Kidney (tissue), 14 donors: Measurements from ENCODE around the gene KRTAP3-2. TPM values are rescaled to one million over a fixed set of nuclear protein-coding genes. Genes with fewer than 3 reads are reported as not detected.

Experiments
- DNase-seq, 5 donors: peaks; one replicate each; pipeline ENCODE4 v3.0.0-alpha.2; 2013 to 2020
- FAIRE-seq: peaks from 2 replicates; lab custom pipeline; 2012; peaks lifted over from hg19 to GRCh38; lab: Jason Lieb, UNC
- H3K27ac ChIP-seq, 2 donors: one replicate each; pipeline ENCODE4 v1.7.0; 2013; ENCODE audit warnings: low read depth in 2 of 2, low read length in 2 of 2, inconsistent platforms in 1 of 2
- H3K27me3 ChIP-seq: one replicate; pipeline ENCODE4 v1.7.1; 2013; ENCODE audit warnings: low read length, inconsistent platforms; ENCODE audit not compliant: control insufficient read depth, insufficient read depth
- H3K36me3 ChIP-seq, 3 donors: one replicate each; pipeline versions ENCODE4 v1.7.0 to v1.7.1; 2013; ENCODE audit warnings: low read length in 3 of 3, control low read depth in 1 of 3, inconsistent platforms in 1 of 3; ENCODE audit not compliant: insufficient read depth in 3 of 3, control insufficient read depth in 2 of 3
- H3K4me1 ChIP-seq, 3 donors: one replicate each; pipeline versions ENCODE4 v1.7.0 to v1.7.1; 2013; ENCODE audit warnings: low read length in 3 of 3, inconsistent platforms in 1 of 3, low read depth in 1 of 3; ENCODE audit not compliant: control insufficient read depth in 2 of 3, insufficient read depth in 2 of 3
- H3K4me3 ChIP-seq, 3 donors: one replicate each; pipeline versions ENCODE4 v1.7.0 to v1.8.1; 2013; ENCODE audit warnings: low read length in 3 of 3, control low read depth in 1 of 3, inconsistent platforms in 1 of 3
- H3K9ac ChIP-seq, 3 donors: one replicate each; pipeline versions ENCODE4 v1.7.0 to v1.7.1; 2013; ENCODE audit warnings: low read length in 3 of 3, control low read depth in 1 of 3, inconsistent platforms in 1 of 3
- H3K9me3 ChIP-seq, 3 donors: one replicate each; pipeline versions ENCODE4 v1.7.0 to v1.7.1; 2013; ENCODE audit warnings: low read length in 3 of 3, control low read depth in 1 of 3, inconsistent platforms in 1 of 3; ENCODE audit not compliant: control insufficient read depth in 2 of 3, insufficient read depth in 1 of 3
- CTCF ChIP-seq: IDR thresholded peaks from 3 replicates; pipeline ENCODE4 v1.5.1; 2012; ENCODE audit warnings: mild to moderate bottlenecking, moderate library complexity, borderline replicate concordance; ENCODE audit not compliant: insufficient read depth; ENCODE audit errors: extremely low read depth
- intact Hi-C: fragments of 100-400 bp; cut with DNase I; formaldehyde crosslinking; loops from one replicate; pipeline ENCODE4 v1.11.1; 2022
- polyA plus RNA-seq: library from polyadenylated mRNA; stranded (reverse); fragments of 350-450 nt; fragmentation: Illumina TruSeq; extraction: RNeasy Lipid Tissue Mini Kit (QIAGEN cat#74804); gene quantifications from one replicate; pipeline ENCODE4 v1.2.3, GENCODE V29; 2014; ENCODE audit warnings: low read depth, low replicate concordance; ENCODE audit not compliant: insufficient read depth
- total RNA-seq: library from RNA; stranded (reverse); fragmentation: NEBNext Ultra II Directional; extraction: Animal tissue kit (Norgen Biotek cat#: 25700); gene quantifications from one replicate; pipeline ENCODE4 v1.2.1, GENCODE V29; 2021
- donor health status: control.
- donor health status: control.
- donor health status: control.
- donor health status: control.
- donor health status: control.
- donor health status: DM: yes; HTN: yes; CAD: no.
- donor health status: Normal renal cell carcinoma (clear cell type).

KRTAP3-2 gene
- total and polyA plus RNA-seq, 2 donors from 2014 or later, result not detected

- DNase-seq, result no peak
- H3K9me3 ChIP-seq, result no peaks in the 10 kb centered on the region
- H3K36me3 ChIP-seq, result no peaks in the 10 kb centered on the region
- H3K27ac ChIP-seq, result no peak overlapping the region
- H3K27me3 ChIP-seq, result no peaks in the 10 kb centered on the region
- intact Hi-C loops, result no loop called here
- no peak overlapping the region for H3K9ac ChIP-seq
- TF ChIP-seq CTCF, result no peak
- H3K4me3 ChIP-seq, result no peak overlapping the region
- FAIRE-seq, result no peak
- no peaks in the 10 kb centered on the region for H3K4me1 ChIP-seq
Observed at GRCh38 chr17:41002814-41003213, 3.1 kb upstream of the KRTAP3-2 start.

GRCh38 chr17:41001795-41002194 lies 2.1 kb upstream of the KRTAP3-2 start:
- Histone ChIP-seq H3K4me1 (no peaks in the 10 kb centered on the region), H3K9ac (no peak overlapping the region), H3K27ac (no peak overlapping the region), H3K4me3 (no peak overlapping the region), H3K9me3 (no peaks in the 10 kb centered on the region), H3K36me3 (no peaks in the 10 kb centered on the region), H3K27me3 (no peaks in the 10 kb centered on the region)
- FAIRE-seq (no peak), DNase-seq (no peak)
- TF ChIP-seq CTCF, result no peak
- intact Hi-C loops, result no loop called here

- no peaks in the 10 kb centered on the region for H3K27me3 ChIP-seq
- H3K4me1 ChIP-seq, result no peaks in the 10 kb centered on the region
- FAIRE-seq (no peak), DNase-seq (no peak)
- TF ChIP-seq CTCF, result no peak
- intact Hi-C loops, result no loop called here
- H3K36me3 ChIP-seq, result no peaks in the 10 kb centered on the region
- no peaks in the 10 kb centered on the region for H3K9me3 ChIP-seq
- no peak overlapping the region for H3K9ac ChIP-seq
- H3K27ac ChIP-seq, result no peak overlapping the region
- H3K4me3 ChIP-seq, result no peak overlapping the region
Observed at GRCh38 chr17:40997361-40997760, 2.3 kb downstream of the KRTAP3-2 start.

- Histone ChIP-seq H3K9me3 (no peaks in the 10 kb centered on the region), H3K36me3 (no peaks in the 10 kb centered on the region), H3K9ac (no peak overlapping the region), H3K27me3 (no peaks in the 10 kb centered on the region), H3K27ac (no peak overlapping the region), H3K4me3 (no peak overlapping the region), H3K4me1 (no peaks in the 10 kb centered on the region)
- FAIRE-seq (no peak), DNase-seq (no peak)
- no peak for TF ChIP-seq CTCF
- intact Hi-C loops, result no loop called here
Observed at GRCh38 chr17:40996829-40997228, 2.9 kb downstream of the KRTAP3-2 start.
